Fibroblast of lung (primary cell): ENCODE data around the gene ZMAT5. TPM values are rescaled to one million over a fixed set of nuclear protein-coding genes. Genes with fewer than 3 reads are reported as not detected.

Source experiments
- DNase-seq, 2 donors: peaks; one replicate each; pipeline versions ENCODE4 v3.0.0 to v3.0.0-alpha.2; 2010; ENCODE audit warnings: low read depth in 2 of 2
- H2AFZ ChIP-seq: 2 replicates; pipeline ENCODE4 v1.5.1; 2012; ENCODE audit warnings: low read length, control low read depth, inconsistent platforms
- H3K27ac ChIP-seq: 2 replicates; pipeline ENCODE4 v1.5.1; 2011; ENCODE audit warnings: low read length, control low read depth; ENCODE audit not compliant: insufficient read depth
- H3K27me3 ChIP-seq: 2 replicates; pipeline ENCODE4 v1.5.1; 2011; ENCODE audit warnings: mild to moderate bottlenecking, low read length; ENCODE audit not compliant: control insufficient read depth, insufficient read depth
- H3K36me3 ChIP-seq: 2 replicates; pipeline ENCODE4 v1.5.1; 2011; ENCODE audit warnings: low read length; ENCODE audit not compliant: control insufficient read depth, insufficient read depth
- H3K4me1 ChIP-seq: 2 replicates; pipeline ENCODE4 v1.5.1; 2011; ENCODE audit warnings: low read length; ENCODE audit not compliant: control insufficient read depth, insufficient read depth; ENCODE audit errors: extremely low read depth
- H3K4me2 ChIP-seq: 2 replicates; pipeline ENCODE4 v1.5.1; 2011; ENCODE audit warnings: low read length, control low read depth; ENCODE audit not compliant: insufficient read depth; ENCODE audit errors: extremely low read depth
- H3K4me3 ChIP-seq, 4 experiments: fragments of 200-600 bp in 1 of 4; sonication (generic) in 1 of 4; replicated peaks in 1 of 4; 2 replicates each; pipeline ENCODE4 v1.5.1; 2011 to 2016; ENCODE audit warnings: low read length in 4 of 4, low read depth in 3 of 4, mild to moderate bottlenecking in 3 of 4, control low read depth in 2 of 4, inconsistent platforms in 1 of 4, mixed read lengths in 1 of 4; ENCODE audit not compliant: insufficient read depth in 1 of 4; ENCODE audit errors: control extremely low read depth in 1 of 4
- H3K79me2 ChIP-seq: 2 replicates; pipeline ENCODE4 v1.5.1; 2012; ENCODE audit warnings: mild to moderate bottlenecking, low read length, inconsistent platforms; ENCODE audit not compliant: control insufficient read depth, insufficient read depth
- H3K9ac ChIP-seq: 2 replicates; pipeline ENCODE4 v1.5.1; 2011; ENCODE audit warnings: mild to moderate bottlenecking, low read length, control low read depth; ENCODE audit not compliant: insufficient read depth
- H3K9me3 ChIP-seq: 2 replicates; pipeline ENCODE4 v1.5.1; 2012; ENCODE audit warnings: low read depth, low read length; ENCODE audit not compliant: control insufficient read depth, insufficient read depth
- H4K20me1 ChIP-seq: 2 replicates; pipeline ENCODE4 v1.5.1; 2011; ENCODE audit warnings: low read length; ENCODE audit not compliant: control insufficient read depth, insufficient read depth; ENCODE audit errors: extremely low read depth
- EZH2 ChIP-seq: IDR thresholded peaks from 2 replicates; pipeline ENCODE4 v1.5.1; 2012; ENCODE audit warnings: low read length, control low read depth, mild to moderate bottlenecking; ENCODE audit errors: missing control alignments
- polyA plus RNA-seq, 2 donors: library from polyadenylated mRNA; depleted of rRNA in 1 of 2; stranded (reverse) in 1 of 2; unstranded in 1 of 2; fragments of >200 nt; gene quantifications; 2 replicates each; pipeline ENCODE4 v1.2.1, GENCODE V29; 2011 to 2012; ENCODE audit warnings: missing spikeins in 1 of 2
- total RNA-seq: library from RNA; depleted of rRNA; stranded (reverse); fragments of >200 nt; gene quantifications from 2 replicates; pipeline ENCODE4 v1.2.1, GENCODE V29; 2014
- TF ChIP-seq, protein P1 (sequence below), 2 donors: IDR thresholded peaks in 1 of 2; conservative IDR thresholded peaks in 1 of 2; 1 replicate in 1 of 2; 2 replicates in 1 of 2; pipeline ENCODE4 v1.5.1; 2011 to 2012; ENCODE audit warnings: low read length in 2 of 2, control low read depth in 1 of 2, inconsistent platforms in 1 of 2, low read depth in 1 of 2, mild to moderate bottlenecking in 1 of 2

The ZMAT5 gene
- total and polyA plus RNA-seq, 2 donors (not counting 1 experiment from before 2014, with no cell fraction given) = 13.4 to 21.6 TPM

DNA sequence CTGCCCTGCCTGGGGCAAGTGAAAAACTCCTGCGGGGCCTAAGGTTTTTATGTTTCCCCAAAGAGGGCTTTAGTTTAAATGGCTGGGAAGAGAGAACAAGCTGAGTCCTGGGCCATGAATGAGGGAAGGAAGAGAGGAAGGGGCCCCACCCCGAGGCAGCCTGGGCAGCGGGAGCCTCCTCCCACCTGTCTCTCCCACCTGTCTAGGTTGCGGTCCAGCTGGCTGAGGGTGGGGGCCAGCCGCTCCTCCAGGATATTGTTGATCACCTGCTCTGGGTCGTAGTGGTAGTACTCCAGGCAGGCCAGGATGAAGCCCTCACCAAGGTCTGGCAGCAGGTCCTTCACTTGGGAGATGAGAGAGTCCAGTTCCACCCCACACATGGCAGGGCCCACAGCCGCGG lies 35.0 kb upstream of the ZMAT5 start:
- Histone ChIP-seq H4K20me1 (no peaks in the 10 kb centered on the region), H3K36me3 (peaks cover 26% of the 10 kb centered on the region)

DNA sequence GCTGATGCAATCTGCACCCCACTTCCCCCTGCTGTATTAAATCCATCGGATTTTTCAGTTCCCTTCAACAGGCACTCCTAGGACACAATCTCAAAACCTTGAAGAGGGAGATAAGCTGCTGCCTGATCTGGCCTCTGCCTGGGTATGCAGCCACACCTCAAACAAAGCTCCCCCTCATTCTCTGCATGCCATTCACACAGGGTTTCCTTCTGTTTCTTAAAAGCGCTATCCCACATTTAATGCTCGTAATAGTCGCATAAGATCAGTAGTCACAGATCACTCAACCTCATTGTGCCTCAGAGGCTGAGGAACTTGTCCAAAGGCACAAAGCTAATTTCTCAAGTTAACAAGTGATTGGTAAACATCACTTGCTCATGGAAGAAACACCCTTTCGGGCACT lies 34.3 kb upstream of the ZMAT5 start:
- H3K9me3 ChIP-seq = no peaks in the 10 kb centered on the region
- H3K27ac ChIP-seq = no peak overlapping the region
- H3K9ac ChIP-seq = no peak overlapping the region
- H3K4me2 ChIP-seq = no peak overlapping the region
- peaks cover 28% of the 10 kb centered on the region for H3K36me3 ChIP-seq
- no peaks in the 10 kb centered on the region for H4K20me1 ChIP-seq
- DNase-seq = no peak
- no peaks in the 10 kb centered on the region for H3K27me3 ChIP-seq
- peaks cover 14% of the 10 kb centered on the region for H3K4me1 ChIP-seq
- no peaks in the 10 kb centered on the region for H3K79me2 ChIP-seq
- H2AFZ ChIP-seq = no peak overlapping the region
- H3K4me3 ChIP-seq = no peak overlapping the region
- no peak for TF ChIP-seq EZH2
- TF ChIP-seq, protein P1, sequence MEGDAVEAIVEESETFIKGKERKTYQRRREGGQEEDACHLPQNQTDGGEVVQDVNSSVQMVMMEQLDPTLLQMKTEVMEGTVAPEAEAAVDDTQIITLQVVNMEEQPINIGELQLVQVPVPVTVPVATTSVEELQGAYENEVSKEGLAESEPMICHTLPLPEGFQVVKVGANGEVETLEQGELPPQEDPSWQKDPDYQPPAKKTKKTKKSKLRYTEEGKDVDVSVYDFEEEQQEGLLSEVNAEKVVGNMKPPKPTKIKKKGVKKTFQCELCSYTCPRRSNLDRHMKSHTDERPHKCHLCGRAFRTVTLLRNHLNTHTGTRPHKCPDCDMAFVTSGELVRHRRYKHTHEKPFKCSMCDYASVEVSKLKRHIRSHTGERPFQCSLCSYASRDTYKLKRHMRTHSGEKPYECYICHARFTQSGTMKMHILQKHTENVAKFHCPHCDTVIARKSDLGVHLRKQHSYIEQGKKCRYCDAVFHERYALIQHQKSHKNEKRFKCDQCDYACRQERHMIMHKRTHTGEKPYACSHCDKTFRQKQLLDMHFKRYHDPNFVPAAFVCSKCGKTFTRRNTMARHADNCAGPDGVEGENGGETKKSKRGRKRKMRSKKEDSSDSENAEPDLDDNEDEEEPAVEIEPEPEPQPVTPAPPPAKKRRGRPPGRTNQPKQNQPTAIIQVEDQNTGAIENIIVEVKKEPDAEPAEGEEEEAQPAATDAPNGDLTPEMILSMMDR (conservative IDR thresholded peaks at IDR 0.05 in 1 of 2, IDR thresholded peaks at IDR 0.05 in 1 of 2; ENCODE audit: low read depth in 1 of 2, low read length in 2 of 2) = no peak

More for the DNA sequence above, 35.0 kb upstream of the ZMAT5 start:
- Histone ChIP-seq H3K9ac (no peak overlapping the region), H3K4me2 (no peak overlapping the region), H3K4me3 (no peak overlapping the region), H3K9me3 (no peaks in the 10 kb centered on the region), H3K4me1 (peaks cover 14% of the 10 kb centered on the region), H3K27me3 (no peaks in the 10 kb centered on the region), H3K79me2 (no peaks in the 10 kb centered on the region), H2AFZ (no peak overlapping the region), H3K27ac (no peak overlapping the region)
- TF ChIP-seq, protein P1 (conservative IDR thresholded peaks at IDR 0.05 in 1 of 2, IDR thresholded peaks at IDR 0.05 in 1 of 2; ENCODE audit: low read depth in 1 of 2, low read length in 2 of 2) = no peak
- TF ChIP-seq EZH2 = no peak
- no peak for DNase-seq

DNA sequence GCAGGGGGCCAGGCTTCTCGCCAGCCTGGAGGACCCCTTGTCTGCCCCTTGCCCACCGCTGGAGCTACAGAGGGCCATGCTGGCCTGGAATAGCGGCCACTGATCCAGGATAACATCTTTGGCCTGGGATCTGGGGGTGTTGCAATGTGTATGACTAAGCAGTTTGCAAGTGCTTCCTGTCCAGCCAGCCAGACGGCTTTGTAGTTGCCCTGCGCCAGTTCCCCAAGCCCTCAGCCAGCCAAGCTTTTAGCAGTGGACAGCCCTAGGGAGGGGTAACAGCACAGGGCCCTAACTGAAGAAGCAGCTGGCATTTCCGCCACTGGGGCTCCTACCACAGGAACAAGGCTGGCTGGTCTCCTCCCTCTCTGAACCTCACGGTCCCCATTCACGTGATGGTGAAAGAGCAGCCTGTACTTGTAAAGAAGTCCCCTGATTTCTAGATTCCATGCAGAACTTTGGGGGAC lies 32.4 kb upstream of the ZMAT5 start:
- Histone ChIP-seq H3K9me3 (no peaks in the 10 kb centered on the region), H3K4me2 (peak overlapping the region; percentile 30), H3K27ac (peak overlapping the region; percentile 33), H4K20me1 (no peaks in the 10 kb centered on the region), H3K4me3 (no peak overlapping the region), H3K27me3 (no peaks in the 10 kb centered on the region), H2AFZ (no peak overlapping the region), H3K36me3 (peaks cover 15% of the 10 kb centered on the region), H3K4me1 (peaks cover 14% of the 10 kb centered on the region), H3K9ac (no peak overlapping the region), H3K79me2 (no peaks in the 10 kb centered on the region)
- DNase-seq = peak; percentile 95 to 97
- TF ChIP-seq, protein P1 (conservative IDR thresholded peaks at IDR 0.05 in 1 of 2, IDR thresholded peaks at IDR 0.05 in 1 of 2; ENCODE audit: low read depth in 1 of 2, low read length in 2 of 2) = no peak
- TF ChIP-seq EZH2 = no peak
